Lung (tissue), 12 donors: ENCODE data around the gene PARD3. TPM values are rescaled to one million over a fixed set of nuclear protein-coding genes. Genes with fewer than 3 reads are reported as not detected.

Source experiments
- ATAC-seq: fragments of 200-7000 bp; cut with Tn5 transposase; one replicate; pipeline ENCODE4 v1.9.1; 2020; ENCODE audit warnings: moderate number of reproducible peaks; ENCODE audit not compliant: insufficient read depth, low FRiP score
- DNase-seq, 3 donors: peaks; one replicate each; pipeline ENCODE4 v3.0.0-alpha.2; 2013 to 2017
- H3K27ac ChIP-seq, 2 donors: one replicate each; pipeline ENCODE4 v1.5.1; 2013; ENCODE audit warnings: mild to moderate bottlenecking in 2 of 2, moderate library complexity in 2 of 2, control low read depth in 1 of 2, inconsistent platforms in 1 of 2, low read depth in 1 of 2, low read length in 1 of 2
- H3K27me3 ChIP-seq, 3 donors: one replicate each; pipeline ENCODE4 v1.5.1; 2013; ENCODE audit warnings: low read length in 2 of 3; ENCODE audit not compliant: control insufficient read depth in 3 of 3, insufficient read depth in 3 of 3
- H3K36me3 ChIP-seq, 4 donors: one replicate each; pipeline ENCODE4 v1.5.1; 2013; ENCODE audit warnings: low read length in 4 of 4, mild to moderate bottlenecking in 1 of 4, moderate library complexity in 1 of 4; ENCODE audit not compliant: control insufficient read depth in 4 of 4, insufficient read depth in 4 of 4
- H3K4me1 ChIP-seq, 5 donors: one replicate each; pipeline ENCODE4 v1.5.1; 2013; ENCODE audit warnings: low read length in 5 of 5, mild to moderate bottlenecking in 2 of 5, moderate library complexity in 1 of 5; ENCODE audit not compliant: control insufficient read depth in 5 of 5, insufficient read depth in 5 of 5
- H3K4me3 ChIP-seq: one replicate; pipeline ENCODE4 v1.5.1; 2013; ENCODE audit warnings: mild to moderate bottlenecking, control low read depth, moderate library complexity
- H3K9ac ChIP-seq, 2 donors: one replicate each; pipeline ENCODE4 v1.5.1; 2013; ENCODE audit warnings: low read length in 2 of 2, control low read depth in 1 of 2; ENCODE audit not compliant: insufficient read depth in 1 of 2
- H3K9me3 ChIP-seq, 4 donors: one replicate each; pipeline ENCODE4 v1.5.1; 2013; ENCODE audit warnings: low read length in 3 of 4, mild to moderate bottlenecking in 1 of 4, moderate library complexity in 1 of 4; ENCODE audit not compliant: control insufficient read depth in 4 of 4, insufficient read depth in 3 of 4
- WGBS, 2 donors: extraction: QIAGEN DNeasy Blood & Tissue Kit; methylation state at CpG; one replicate each; pipeline ENCODE4 v1.1.7; 2013; 5-methylcytosine and 5-hydroxymethylcytosine counted together
- polyA plus RNA-seq, 2 donors: library from polyadenylated mRNA; stranded (reverse); fragments of 200-250 nt; gene quantifications; one replicate each; pipeline ENCODE4 v1.2.1, GENCODE V29; 2013
- total RNA-seq, 2 donors: library from RNA; depleted of rRNA in 1 of 2; stranded (reverse); fragments of >200 nt in 1 of 2; gene quantifications; one replicate each; pipeline ENCODE4 v1.2.1, GENCODE V29; 2014 to 2021
- TF ChIP-seq, protein P1 (sequence below): IDR thresholded peaks from 2 replicates; pipeline ENCODE4 v1.5.1; 2012; ENCODE audit warnings: mild to moderate bottlenecking; ENCODE audit errors: control extremely low read depth, extremely low read depth
- donor health status: control.
- donor health status: control.
- donor health status: Bipolar disorder and iron deficiency.
- donor health status: healthy.
- donor health status: DM: yes; HTN: yes; CAD: no.

PARD3 gene
- total and polyA plus RNA-seq, 4 donors: 10.3 to 69.2 (median 27.6) TPM

DNA sequence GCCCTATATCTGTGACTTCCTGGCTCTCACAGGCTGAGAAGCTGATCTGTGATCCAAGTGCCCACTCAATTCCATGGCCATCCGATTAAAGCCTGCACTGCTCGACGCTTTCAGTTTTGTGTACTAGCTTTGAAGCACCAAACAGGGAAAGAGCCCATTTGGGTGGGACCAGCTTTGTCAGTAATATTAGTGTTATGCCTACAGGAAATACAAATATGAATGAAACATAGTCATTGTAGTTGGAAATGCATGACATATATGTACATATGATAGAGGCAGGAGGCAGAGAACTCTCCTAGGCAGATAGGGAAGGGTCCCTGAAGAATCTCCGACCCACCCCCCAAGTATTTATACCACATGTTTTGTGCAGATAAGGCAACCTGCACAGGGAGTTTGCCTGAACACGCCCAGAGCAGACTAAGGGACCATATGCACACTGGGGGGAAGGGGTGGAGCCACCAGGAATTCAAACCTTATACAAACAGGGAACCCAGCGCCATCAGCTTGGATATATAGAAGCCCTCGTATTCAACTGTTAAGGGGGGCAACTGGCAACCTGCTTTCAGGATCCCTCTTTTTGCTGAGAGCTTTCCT, 653.2 kb downstream of the PARD3 start:
- Histone ChIP-seq H3K27me3 (no peaks in the 10 kb centered on the region), H3K36me3 (no peaks in the 10 kb centered on the region), H3K9ac (no peak overlapping the region), H3K4me3 (no peak overlapping the region), H3K9me3 (no peaks in the 10 kb centered on the region), H3K27ac (no peak overlapping the region), H3K4me1 (peaks cover 0 to 1% (median 0%) of the 10 kb centered on the region in 5 donors)
- WGBS, 2 donors: 90 to 96% methylated on average over 7 of the region's 7 CpGs
- DNase-seq (no peak), ATAC-seq (no peak)
- TF ChIP-seq, protein P1, sequence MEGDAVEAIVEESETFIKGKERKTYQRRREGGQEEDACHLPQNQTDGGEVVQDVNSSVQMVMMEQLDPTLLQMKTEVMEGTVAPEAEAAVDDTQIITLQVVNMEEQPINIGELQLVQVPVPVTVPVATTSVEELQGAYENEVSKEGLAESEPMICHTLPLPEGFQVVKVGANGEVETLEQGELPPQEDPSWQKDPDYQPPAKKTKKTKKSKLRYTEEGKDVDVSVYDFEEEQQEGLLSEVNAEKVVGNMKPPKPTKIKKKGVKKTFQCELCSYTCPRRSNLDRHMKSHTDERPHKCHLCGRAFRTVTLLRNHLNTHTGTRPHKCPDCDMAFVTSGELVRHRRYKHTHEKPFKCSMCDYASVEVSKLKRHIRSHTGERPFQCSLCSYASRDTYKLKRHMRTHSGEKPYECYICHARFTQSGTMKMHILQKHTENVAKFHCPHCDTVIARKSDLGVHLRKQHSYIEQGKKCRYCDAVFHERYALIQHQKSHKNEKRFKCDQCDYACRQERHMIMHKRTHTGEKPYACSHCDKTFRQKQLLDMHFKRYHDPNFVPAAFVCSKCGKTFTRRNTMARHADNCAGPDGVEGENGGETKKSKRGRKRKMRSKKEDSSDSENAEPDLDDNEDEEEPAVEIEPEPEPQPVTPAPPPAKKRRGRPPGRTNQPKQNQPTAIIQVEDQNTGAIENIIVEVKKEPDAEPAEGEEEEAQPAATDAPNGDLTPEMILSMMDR: no peak

DNA sequence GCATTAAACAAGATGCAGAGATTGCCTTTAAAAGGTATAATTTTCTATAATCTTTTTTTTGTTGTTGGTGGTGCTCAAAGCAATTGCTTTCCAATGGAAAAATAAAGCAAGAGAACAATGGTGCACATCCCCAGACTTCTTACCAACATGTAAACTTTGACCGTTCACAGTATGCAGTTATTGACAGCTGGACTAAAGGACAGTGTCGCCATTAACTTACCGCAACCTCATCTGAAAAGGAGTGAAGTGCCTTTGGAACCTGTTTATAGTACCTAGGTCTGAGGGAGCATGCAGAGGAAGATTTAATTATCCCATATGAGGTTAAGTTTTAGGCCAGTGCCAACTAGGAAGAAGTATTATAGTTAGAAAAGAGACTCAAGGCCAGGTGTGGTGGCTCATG, 654.5 kb downstream of the PARD3 start:
- no peak for DNase-seq
- no peaks in the 10 kb centered on the region for H3K27me3 ChIP-seq
- no peak overlapping the region for H3K9ac ChIP-seq
- H3K36me3 ChIP-seq: no peaks in the 10 kb centered on the region
- no peaks in the 10 kb centered on the region for H3K9me3 ChIP-seq
- H3K4me1 ChIP-seq: peaks cover 0 to 1% (median 0%) of the 10 kb centered on the region in 5 donors
- no peak for ATAC-seq
- 93 to 98% methylated on average over 3 of the region's 3 CpGs for WGBS, 2 donors
- no peak overlapping the region for H3K4me3 ChIP-seq
- TF ChIP-seq, protein P1: no peak
- H3K27ac ChIP-seq: no peak overlapping the region

DNA sequence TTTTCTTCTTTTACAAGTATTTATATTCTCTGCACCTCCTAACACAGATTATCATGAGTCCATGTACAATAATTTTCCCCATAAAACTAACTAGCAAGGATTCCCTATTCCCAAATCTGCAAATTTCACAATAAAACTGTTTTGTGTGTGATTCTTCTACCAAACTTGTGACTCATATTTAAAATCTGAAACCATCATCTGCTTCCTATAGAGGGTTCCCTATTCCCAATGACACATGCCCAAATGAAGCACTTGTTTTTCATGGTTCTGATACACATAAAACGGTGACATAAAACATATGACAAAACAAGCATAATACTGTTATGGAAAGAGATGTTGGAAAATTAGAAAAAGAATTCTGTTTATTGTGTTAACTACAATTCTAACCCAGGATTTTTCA, 657.6 kb downstream of the PARD3 start:
- 90 to 93% methylated on average over 1 of the region's 1 CpG for WGBS, 2 donors
- peaks cover 0 to 1% (median 0%) of the 10 kb centered on the region in 5 donors for H3K4me1 ChIP-seq
- no peaks in the 10 kb centered on the region for H3K27me3 ChIP-seq
- no peak overlapping the region for H3K9ac ChIP-seq
- ATAC-seq (no peak), DNase-seq (no peak)
- no peak overlapping the region for H3K4me3 ChIP-seq
- TF ChIP-seq, protein P1: no peak
- H3K27ac ChIP-seq: no peak overlapping the region
- H3K36me3 ChIP-seq: no peaks in the 10 kb centered on the region
- no peaks in the 10 kb centered on the region for H3K9me3 ChIP-seq

DNA sequence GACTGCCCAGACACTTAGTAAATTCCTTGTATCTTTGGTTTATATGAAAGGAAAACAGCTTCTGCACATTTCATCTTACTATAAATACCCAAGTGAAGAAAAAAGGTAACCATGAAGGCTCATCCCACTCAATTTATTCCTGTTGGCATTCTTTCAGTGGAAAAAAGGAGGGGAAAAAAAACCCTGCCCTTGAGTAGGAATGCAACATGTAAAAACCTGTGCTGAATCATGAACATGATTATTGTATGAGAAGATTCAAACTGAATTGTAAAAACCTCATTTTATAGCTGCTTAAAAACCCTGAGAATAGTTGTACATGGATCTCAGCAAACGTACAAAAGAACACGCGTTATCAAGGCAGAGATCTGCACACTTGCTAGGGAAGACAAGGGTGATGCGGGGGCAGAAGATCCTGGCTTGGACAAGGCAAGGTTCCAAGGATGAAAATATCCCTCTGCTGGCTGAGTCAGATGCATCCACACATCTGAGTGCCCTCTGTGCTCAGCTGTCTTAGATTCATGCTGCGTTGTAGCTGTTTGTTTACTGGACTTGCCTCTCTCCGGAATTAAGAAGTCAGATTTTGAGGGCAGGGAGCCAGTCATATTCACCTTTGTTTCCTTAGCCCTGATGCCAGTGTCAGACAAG, 658.2 kb downstream of the PARD3 start:
- WGBS, 2 donors: 60 to 80% methylated on average over 6 of the region's 6 CpGs
- DNase-seq (peak in 1 of 3 donors; percentile 35), ATAC-seq (no peak)
- Histone ChIP-seq H3K27ac (no peak overlapping the region), H3K4me3 (no peak overlapping the region), H3K27me3 (no peaks in the 10 kb centered on the region), H3K36me3 (no peaks in the 10 kb centered on the region), H3K9ac (no peak overlapping the region), H3K4me1 (peaks cover 0 to 1% (median 0%) of the 10 kb centered on the region in 5 donors), H3K9me3 (no peaks in the 10 kb centered on the region)
- TF ChIP-seq, protein P1: no peak
